ENCODE results near the gene VPS45.

Gene VPS45

DNA sequence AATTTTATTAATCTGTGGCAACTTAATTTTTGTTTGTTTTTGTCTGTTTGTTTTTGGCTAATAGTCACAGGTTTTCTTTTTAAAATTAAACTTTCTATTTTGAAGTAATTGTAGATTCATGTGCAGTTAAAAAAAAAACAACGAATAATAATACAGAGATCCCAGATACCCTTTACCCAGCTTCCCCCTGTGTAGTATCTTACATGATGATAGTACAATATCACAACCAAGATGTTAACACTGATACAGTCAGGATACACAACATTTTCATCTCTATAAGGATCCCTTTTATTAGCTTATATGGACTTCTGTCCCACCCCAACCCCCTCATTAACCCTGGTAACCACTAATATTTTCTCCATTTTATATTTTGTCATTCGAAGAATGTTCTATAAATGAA, 5.9 kb downstream of the VPS45 start:
- DNase-seq (ENCODE audit: low spot score): no peak

DNA sequence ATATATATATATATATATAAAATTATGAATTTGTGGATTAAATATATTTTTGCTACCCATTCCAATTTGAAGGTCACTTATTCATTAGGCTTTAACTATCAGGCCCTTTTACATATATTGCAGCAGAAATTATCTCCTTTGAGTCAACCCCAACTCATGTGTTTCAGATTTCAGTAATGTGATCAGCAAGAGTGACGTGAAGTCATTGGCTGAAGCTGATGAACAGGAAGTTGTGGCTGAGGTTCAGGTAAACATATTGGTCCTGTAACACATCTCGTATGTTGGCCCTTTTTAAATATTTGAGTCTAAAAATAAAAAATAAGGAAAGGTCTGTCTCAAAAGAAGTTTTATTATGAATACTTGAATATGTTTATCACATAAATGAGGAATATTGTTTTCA, 8.5 kb downstream of the VPS45 start:
- DNase-seq (ENCODE audit: low spot score): no peak

DNA sequence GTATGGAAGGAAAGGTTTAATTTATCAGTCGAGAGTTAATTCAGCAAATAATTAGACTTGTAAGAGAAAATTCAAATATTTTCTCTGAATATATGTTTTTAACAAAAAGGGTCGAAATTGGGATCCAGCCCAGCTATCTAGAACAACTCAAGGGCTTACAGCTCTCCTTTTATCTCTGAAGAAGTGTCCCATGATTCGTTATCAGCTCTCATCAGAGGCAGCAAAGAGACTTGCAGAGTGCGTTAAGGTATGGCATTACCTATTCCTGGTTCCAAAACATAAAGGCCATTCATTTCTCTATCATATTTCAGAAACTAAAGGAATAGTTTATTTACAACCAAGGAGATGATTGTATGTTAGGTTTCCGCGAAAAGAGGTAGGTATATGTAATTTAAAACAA, 9.4 kb downstream of the VPS45 start:
- DNase-seq (ENCODE audit: low spot score): no peak

DNA sequence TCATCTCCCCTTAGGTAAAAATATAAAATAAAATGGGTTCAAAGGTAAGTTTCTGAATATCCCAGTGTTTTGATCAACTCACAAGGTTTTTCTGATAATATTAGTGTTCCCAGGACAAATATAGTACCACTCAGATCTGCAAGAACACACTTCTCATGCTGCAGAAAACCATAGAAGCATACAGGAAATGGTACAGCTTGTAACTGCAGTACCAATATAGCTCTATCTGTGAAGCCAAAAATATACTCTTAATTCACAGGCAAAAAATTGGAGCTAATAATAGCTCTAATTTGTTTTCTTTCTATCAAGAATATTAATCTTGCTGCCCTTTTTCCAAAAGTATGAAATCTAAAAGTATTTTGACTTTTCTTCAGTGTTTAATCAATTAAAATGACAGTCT, 13.2 kb downstream of the VPS45 start:
- no peak for DNase-seq (ENCODE audit: low spot score)

DNA sequence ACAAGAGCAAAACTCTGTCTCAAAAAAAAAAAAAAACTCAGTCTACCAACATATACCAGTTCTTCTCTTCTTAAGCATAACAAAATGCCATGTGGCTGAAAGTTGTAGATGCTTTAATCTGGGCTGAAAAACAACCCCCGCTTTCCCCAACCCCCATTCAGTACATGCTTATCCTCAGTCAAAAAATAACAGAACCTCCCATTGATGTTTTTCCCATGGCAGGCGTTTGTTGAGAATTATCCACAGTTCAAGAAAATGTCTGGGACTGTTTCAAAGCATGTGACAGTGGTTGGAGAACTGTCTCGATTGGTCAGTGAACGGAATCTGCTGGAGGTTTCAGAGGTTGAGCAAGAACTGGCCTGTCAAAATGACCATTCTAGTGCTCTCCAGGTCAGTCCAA, 14.9 kb downstream of the VPS45 start:
- no peak for DNase-seq (ENCODE audit: low spot score)

DNA sequence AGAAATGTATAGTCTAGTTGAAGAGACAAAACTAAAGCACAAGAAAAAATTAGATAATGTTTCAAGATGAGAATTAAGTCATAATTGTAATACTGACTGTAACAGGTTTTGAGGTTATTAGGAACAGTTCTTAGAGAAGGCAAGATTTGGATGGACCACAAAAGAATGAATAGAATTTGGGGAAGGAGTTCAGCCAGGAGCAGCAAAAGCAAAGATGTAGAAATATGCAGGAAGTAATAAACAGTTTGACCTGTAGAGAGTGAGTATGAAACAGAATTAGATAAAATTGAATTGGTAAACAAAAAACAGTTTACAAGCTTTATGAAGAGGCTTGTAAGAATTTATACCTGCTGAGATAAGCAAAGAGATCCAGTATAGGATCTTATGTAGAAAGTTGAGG, 16.3 kb downstream of the VPS45 start:
- no peak for DNase-seq (ENCODE audit: low spot score)

DNA sequence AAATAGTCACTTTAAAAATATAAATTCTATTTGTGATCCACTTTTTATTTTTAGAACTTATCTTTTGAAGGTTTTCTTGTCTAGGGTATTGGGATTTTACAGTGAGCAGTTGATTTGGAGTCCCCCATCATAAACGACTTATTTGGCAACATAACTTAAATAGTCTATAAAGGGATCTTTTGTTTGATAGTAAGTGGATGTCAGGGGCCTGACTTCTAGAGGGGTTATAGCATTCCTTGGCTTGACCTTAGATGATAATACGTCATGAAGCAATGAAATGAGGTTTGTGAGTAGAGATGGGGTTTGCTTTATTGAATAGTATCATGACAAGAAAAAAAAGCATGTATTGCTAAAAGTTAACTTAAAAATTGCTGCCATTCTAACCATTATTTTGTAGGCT, 17.8 kb downstream of the VPS45 start:
- DNase-seq (ENCODE audit: low spot score): no peak

DNA sequence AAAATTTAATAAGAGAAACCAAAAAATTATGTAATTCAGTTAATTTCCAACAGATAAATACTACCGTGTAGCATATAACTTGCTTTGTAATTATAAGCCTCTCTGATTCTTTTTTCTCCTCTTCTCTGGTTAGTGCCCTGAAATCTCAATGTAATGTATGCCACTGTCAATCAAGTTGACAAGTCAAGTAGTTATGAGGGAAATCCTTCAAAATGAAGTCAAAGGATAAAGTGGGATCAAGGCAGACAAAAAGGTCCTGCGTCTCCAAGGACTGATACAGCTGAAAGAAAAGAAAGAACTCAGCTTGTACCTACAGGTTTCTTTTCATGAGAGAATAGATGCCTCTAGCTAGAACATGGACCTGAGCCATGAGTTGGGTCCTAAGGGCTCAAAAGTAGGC, 19.8 kb downstream of the VPS45 start:
- no peak for DNase-seq (ENCODE audit: low spot score)

DNA sequence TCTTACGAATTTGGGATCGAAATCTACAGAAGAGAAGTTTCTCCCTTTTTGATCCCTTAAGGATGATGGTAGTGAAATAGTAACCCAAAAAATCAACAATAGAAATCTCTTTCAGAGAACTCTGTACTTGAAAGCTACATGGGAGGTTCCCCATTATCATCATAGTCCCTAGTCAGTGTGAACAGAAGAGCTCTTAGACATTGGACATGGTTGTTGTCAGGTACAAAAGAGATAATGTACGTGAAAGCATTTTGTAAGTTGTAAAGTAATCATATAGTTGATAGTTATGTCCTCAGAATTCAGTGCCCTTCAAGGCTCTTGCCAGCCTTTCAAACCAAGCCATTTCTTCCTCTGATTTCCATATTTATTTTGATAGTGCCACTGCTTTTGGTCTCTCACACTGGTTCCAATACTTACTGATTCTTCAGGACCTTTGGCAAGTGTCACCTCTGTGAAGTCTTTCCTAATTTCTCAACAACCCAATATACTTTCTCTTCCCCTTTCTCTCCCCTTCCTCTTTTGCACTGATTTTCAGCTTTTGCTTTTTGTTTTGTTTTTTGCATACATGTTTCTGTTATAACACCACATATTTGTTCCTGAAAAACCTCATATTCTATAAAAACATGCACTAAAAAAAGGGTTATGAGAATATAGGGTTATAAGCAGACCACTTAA, 22.4 kb downstream of the VPS45 start:
- DNase-seq (ENCODE audit: low spot score): no peak

DNA sequence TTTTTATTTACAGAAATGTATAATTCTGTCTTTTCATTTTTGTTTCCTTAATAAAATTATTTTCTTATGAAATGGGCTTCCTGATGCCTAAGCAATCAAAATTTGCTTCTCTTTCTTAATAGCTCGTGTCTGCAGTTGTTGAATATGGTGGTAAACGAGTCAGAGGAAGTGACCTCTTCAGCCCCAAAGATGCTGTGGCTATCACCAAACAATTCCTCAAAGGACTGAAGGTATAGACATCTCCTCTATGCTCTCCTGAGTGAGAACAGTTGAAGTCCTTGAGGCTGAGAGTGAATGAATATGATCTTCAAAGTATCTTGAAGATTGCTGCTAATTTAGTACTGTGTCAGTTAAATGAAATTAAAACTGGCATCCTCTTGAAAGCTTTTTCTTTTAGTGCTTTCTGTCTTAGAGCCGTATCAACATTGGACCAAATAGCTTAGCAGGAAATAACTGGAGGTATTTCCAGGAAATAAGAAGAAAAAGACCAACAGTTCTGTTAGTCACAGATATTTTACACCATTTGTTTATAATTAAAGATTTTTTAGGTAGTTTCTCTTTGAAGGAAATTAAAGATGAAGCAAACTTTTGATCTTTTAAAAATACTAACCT, 24.7 kb downstream of the VPS45 start:
- DNase-seq (ENCODE audit: low spot score): no peak

DNA sequence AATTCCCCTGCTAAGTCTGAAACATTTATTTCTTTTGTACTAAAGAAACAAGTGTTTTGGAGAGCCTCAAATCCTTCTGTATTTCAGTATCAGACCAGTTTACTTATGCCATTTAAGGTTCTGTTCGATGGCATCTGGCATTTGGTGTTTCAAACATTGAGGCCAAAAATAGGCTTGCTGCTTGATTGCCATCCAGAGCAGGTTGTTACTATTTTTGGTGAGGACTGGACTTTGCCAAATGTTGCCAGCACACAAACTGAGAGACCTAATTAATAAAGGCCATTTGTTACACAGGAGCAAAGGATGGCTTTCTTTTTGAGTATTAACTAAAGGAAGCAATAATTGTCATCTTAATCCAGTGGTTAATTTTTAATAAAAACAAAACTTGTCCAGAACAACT, 26.2 kb downstream of the VPS45 start:
- no peak for DNase-seq (ENCODE audit: low spot score)

DNA sequence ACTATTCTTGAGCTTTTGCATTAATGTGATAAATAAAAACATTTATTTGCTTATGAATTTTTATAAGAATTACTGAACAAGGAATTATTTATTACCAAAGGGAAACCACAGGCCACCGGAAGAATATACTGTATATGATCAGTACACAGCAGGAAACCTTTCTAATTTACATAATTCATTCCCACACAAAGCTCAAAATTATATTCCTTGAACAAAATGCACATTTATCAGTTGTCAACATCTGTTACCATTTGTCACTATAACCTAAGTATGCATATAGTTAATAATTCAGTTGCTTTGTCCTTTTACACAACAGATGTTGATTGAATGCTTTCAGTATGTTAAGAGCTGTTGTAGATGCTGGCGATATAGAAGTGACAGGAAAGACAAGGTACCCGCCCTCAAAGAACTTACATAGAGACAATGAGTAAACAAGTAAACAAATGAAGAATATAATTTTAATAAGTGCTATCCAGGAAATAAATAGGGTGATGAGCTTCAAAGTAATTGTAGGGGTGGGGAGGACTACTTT, 27.2 kb downstream of the VPS45 start:
- no peak for DNase-seq (ENCODE audit: low spot score)

DNA sequence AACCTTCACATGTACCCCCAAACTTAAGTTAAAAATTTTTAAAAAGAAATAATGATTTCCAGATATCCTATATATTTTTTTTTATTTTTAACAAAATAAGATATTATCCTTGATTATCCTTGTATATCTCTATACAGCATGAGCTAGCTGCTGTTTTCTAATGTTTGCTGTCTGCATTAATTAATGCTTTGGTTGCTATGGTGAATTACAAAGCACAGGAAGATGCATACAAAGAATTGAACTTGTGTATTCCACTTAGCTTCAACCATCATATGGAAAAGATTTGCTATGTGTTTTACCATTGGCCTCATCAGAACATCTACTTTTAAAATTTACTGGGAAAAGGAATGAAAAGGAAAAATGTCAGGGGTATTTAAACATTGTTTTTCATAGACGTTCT, 35.4 kb downstream of the VPS45 start:
- DNase-seq (ENCODE audit: low spot score): no peak

DNA sequence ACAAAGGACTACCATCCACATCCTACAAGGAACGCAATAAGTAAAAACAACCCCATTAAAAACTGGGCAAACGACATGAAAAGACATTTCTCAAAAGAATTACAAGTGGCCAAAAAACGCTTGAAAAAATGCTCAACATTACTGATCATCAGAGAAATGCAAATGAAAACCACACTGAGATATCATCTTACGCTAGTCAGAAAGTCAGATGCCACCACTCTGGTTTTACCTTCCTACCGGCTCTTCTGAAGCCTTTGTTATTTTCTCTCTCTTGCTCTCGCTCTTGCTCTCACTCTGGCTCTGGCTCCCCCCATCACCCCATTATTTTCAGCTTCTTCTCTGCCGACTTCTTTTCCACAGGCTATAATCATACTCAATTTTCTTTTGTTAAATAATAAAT, 38.8 kb downstream of the VPS45 start:
- DNase-seq (ENCODE audit: low spot score): no peak

DNA sequence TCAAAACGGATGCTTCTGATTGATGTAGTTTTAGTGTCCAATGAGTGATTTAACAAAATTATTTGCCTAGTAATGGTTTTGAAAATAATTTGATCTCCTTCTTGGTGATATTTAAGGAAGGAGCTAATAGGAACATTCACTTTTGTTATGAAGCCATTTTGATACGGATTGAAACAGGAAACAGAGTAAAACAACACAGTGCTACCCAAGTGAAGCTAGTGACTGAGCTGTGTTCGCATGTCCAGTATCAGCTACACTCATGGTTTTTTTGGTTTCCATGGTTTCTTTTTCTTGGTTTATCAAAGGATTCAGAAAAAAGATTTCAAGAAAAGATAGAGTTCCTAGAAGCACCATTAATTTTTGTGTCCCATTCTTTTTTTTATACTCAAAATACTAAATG, 42.0 kb downstream of the VPS45 start:
- DNase-seq (ENCODE audit: low spot score): no peak

DNA sequence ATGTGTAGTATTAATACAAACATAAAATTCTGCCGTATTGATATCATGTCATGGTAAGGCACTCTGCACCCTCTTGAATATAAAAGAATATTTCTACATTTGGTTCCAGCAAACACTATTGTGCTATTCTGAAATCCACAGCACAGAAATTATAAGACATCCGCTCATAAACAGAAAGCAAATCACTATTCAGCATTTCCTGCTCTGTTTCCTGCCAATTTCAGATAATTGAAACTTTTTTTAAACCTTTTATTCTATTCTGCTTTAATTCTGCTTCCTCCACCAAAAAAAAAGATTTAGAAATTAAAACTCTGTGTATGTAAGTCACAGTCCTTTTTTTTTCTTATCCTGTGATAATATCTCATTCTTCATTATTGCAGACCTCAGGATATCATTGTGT, 42.5 kb downstream of the VPS45 start:
- no peak for DNase-seq (ENCODE audit: low spot score)

DNA sequence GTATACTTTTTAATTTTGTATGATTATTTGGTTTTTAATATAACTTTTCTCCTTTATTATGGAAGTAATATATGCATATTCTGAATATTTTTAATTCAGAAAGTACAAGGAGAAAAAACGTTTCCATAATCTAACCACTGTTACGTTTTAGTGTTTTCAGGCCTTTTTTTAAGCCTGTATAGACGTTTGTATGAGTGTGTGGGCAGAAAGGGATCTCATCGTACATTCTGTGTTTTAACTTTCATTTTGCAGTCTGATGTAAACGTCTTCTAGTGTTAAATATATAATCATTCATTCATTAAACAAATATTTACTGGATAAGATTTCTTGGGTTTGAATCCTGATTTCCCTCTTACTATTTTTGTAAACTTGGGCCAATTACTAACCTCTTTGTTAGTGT, 44.1 kb downstream of the VPS45 start:
- DNase-seq (ENCODE audit: low spot score): no peak

DNA sequence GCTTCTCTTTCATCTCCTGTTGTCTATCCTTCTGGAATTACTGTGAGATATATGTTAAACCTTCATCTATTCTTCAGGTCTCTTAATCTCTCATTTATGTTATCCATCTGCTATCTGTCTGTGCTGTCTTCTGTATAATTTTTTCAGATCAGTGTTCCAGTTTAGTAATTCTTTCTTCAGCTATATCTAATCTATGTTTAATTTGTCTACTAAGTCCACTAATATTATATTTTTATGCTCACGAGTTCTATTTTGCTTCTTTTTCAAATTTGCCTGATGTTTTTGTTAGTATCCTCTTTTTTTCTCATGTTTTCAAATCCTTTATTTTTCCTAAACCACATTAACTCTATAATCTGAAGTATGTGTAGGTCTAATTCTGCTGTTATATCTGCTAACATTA, 47.5 kb downstream of the VPS45 start:
- no peak for DNase-seq (ENCODE audit: low spot score)

DNA sequence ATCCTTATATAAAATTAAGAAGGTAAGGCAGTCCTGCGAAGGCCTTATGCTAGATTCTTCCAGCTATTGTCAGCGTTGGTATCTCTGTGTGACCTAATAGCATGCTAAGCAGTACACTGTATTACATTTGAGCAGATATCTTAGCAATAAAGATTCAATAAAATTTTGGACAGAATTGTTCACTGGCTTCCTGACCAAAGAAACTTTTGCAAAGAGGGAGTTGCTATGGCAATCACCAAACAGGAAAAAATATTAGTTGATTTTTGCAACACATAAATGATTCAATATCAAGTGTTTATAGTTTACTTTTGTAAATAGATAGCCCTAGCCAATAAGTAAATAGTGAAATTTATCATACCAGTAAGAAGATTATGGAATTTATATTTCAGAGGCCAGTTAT, 51.1 kb downstream of the VPS45 start:
- DNase-seq (ENCODE audit: low spot score): no peak

DNA sequence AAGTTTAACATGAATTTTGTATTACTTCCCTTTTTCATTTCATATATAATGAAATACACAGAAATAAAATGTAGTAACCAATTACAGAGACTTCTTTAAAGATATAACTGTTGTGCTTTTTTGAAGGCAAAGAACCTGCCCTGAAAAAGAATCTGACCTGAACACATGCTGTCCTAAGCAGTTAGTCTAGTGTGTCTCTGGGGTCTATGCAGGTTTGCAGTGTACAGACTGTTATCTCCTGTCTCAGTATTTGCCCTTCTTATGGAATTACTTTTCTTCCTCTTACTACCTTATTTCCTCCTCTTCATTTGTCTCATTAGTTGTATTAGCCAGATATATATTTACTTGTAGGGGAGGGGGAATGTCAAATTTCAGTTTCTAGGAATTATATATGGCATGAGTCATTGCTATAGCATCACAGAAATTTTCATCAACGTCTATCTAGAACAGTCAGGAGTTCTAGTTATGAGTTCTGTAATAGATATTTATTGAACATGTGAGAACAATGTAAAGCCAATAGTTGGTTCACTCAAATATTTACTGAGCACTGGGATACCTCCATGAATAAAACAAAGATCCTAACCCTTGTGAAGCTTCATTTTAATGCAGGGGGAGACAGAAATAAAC, 53.8 kb downstream of the VPS45 start:
- DNase-seq (ENCODE audit: low spot score): no peak

DNA sequence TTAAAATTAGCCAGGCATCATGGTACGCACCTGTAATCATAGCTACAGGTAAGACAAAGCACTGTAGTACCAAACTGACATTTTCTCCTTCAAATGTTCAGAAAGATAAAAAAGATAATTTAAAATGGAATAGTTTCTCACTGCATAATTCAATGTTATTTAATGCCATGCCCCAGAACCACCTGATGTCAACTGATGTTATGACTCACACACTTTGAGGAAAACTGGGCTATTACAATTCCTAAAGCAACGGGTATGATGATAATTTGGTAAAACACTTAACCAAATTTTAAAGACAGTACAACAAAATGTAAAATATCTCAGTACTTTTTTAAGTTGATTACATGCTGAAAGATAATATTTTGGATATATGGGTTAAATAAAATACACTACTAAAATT, 59.2 kb downstream of the VPS45 start:
- DNase-seq (ENCODE audit: low spot score): no peak

DNA sequence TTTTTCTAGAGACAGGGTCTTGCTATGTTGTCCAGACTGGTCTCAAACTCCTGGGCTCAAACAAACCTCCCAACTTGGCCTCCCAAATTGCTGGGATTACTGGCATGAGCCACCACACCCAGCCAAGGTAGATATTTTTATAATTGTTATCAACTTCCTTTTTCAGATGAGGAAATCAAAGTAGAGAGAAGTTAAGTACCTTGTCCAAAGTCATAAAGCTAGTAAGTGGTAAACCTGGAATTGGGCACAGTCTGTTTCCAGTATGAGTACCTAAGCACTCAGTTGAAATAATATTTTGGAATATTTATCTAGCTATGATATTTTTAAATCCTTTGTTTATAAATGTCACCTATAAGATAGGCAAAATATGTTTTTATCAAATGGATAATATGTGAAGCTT, 59.9 kb downstream of the VPS45 start:
- no peak for DNase-seq (ENCODE audit: low spot score)

DNA sequence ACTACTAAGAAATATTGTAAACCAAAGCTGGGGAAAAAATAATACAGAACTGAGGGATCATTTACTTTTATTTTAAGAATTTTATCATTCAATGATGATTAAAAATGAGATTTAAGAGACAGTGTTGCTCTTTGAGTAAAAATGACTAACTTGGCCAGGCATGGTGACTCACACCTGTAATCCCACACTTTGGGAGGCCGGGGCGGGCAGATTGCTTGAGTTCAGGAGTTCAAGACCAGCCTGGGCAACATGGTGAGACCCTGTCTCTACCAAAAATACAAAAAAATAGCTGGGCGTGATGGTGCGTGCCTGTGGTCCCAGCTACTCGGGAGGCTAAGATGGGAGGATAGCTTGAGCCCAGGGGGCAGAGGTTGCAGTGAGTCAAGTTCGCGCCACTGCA, 60.3 kb downstream of the VPS45 start:
- DNase-seq (ENCODE audit: low spot score): no peak

DNA sequence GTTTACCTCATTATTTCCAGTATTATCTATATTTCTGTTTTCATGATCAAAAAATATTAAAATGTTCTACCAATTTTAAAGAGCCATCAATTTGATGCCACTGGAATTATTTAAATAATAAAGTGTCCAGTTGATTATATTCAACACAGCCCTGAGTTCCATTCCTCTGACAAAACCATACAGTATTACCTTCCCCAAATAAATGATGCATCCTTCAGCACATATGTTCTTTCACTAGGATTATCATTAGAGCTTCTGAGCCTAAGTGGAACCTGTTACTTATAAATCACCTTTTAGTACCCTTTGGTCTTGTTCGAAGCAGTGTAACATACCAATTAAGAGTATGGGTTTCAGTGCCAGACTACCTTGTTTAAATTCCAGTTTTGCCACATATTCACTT, 64.8 kb downstream of the VPS45 start:
- no peak for DNase-seq (ENCODE audit: low spot score)

Measured in HuH-7 (cell line).